WI38 (cell line): ENCODE results near the gene LARP1B.
"Not testable (repeated sequence)": the region's sequence is repeated elsewhere in the genome, so short reads cannot be mapped to it uniquely, and the experiment has no call there.

Experiments used
- H3K4me3 ChIP-seq: 2 replicates; pipeline ENCODE4 v1.5.1; 2011; ENCODE audit warnings: low read depth, mild to moderate bottlenecking, control low read depth, low read length
- TF ChIP-seq, protein P1 (sequence below): IDR thresholded peaks from 2 replicates; pipeline ENCODE4 v1.5.1; 2012; ENCODE audit warnings: low read depth, mild to moderate bottlenecking, control low read depth, low read length

Gene LARP1B

DNA sequence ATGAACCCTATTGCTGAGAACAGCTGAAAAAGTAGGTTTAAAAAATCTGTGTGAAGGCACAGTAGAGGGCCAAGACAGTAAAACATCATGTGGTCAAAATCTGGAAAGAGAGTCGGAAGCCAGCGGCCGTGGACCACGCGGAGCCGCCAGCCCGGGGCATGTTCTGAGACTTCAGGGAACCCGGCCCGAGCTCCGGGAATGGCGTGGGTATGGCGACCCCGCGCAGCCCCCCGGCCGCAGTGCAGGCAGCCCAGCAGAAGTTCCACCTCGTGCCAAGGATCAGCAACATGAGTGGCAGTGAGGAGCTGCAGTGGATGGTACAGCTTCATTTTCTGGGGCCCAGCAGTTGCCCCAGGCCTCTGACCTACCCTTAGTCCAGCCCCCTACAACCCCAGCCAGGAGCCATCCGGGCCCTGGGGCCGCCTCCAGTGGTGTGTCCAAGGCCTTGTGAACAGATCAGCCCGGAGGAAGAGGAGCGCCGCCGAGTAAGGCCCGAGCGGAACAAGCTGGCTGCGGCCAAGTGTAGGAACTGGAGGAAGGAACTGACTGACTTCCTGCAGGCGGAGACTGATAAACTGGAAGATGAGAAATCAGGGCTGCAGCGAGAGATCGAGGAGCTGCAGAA is 94.2 kb downstream of the LARP1B start:
- H3K4me3 ChIP-seq = no peak overlapping the region
- TF ChIP-seq, protein P1, sequence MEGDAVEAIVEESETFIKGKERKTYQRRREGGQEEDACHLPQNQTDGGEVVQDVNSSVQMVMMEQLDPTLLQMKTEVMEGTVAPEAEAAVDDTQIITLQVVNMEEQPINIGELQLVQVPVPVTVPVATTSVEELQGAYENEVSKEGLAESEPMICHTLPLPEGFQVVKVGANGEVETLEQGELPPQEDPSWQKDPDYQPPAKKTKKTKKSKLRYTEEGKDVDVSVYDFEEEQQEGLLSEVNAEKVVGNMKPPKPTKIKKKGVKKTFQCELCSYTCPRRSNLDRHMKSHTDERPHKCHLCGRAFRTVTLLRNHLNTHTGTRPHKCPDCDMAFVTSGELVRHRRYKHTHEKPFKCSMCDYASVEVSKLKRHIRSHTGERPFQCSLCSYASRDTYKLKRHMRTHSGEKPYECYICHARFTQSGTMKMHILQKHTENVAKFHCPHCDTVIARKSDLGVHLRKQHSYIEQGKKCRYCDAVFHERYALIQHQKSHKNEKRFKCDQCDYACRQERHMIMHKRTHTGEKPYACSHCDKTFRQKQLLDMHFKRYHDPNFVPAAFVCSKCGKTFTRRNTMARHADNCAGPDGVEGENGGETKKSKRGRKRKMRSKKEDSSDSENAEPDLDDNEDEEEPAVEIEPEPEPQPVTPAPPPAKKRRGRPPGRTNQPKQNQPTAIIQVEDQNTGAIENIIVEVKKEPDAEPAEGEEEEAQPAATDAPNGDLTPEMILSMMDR = no peak

DNA sequence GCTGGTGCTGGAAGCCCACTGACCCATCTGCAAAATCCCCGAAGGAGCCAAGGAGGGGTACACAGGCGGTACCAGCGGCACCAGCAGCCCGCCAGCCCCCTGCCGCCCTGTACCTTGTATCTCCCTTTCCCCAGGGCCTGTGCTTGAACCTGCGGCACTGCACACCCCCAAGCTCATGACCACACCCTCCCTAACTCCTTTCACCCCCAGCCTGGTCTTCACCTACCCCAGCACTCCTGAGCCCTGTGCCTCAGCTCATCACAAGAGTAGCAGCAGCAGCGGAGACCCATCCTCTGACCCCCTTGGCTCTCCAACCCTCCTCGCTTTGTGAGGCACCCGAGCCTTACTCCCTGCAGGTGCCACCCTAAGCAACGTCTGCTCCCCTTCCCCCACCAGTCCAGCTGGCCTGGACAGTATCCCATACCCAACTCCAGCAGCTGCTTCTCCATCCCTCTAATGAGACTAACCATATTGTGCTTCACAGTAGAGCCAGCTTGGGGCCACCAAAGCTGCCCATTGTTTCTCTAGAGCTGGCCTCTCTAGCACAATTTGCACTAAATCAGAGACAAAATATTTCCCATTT is 94.9 kb downstream of the LARP1B start:
- TF ChIP-seq, protein P1 = no peak

DNA sequence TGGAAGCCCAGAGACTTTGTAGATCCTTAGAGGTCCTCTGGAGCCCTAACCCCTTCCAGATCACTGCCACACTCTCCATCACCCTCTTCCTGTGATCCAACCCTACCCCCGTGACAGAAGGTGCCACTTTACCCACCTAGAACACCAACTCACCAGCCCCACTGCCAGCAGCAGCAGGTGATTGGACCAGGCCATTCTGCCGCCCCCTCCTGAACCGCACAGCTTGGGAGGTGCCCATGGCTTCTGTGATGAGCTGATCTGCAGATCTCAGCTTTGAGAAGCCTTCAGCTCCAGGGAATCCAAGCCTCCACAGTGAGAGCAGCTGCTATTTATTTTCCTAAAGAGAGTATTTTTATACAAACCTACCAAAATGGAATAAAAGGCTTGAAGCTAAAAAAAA is 95.4 kb downstream of the LARP1B start:
- not testable (repeated sequence) for H3K4me3 ChIP-seq

More for the DNA sequence above, 94.9 kb downstream of the LARP1B start:
- H3K4me3 ChIP-seq = no peak overlapping the region

DNA sequence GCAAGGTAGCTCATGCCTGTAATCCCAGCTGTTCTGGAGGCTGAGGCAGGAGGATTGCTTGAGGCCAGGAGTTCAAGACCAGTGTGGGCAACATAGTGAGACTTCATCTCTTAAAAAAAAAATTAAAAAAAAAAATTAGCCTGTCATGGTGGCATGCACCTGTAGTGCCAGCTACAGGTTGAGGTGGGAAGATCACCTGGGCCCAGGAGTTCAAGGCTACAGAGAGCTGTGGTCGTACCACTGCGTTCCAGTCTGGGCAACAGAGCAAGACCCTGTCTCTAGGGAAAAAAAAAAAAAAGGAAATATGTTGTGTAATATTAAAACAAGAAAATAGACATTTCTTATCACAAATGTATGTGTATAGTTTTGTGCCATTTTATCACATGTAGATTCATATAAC is 97.8 kb downstream of the LARP1B start:
- H3K4me3 ChIP-seq = no peak overlapping the region
- TF ChIP-seq, protein P1 = no peak

DNA sequence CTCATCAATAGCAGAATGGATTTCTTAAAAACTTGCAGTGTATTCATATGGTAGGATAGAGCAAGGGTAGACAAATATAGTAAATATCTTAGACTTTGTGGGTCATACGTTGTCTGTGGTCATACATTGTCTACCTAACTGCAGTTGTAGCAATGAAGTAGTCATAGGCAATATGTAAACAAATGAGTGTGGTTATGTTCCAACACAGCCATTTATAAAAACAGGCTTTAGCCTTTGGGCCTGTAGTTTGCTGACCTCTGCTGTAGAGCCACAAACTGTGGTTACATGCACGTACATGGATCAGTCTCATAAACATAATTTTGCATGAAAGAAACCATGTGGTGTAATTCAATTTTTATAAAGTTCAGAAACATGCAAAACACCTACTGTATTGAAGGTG is 98.9 kb downstream of the LARP1B start:
- no peak overlapping the region for H3K4me3 ChIP-seq
- TF ChIP-seq, protein P1 = no peak

DNA sequence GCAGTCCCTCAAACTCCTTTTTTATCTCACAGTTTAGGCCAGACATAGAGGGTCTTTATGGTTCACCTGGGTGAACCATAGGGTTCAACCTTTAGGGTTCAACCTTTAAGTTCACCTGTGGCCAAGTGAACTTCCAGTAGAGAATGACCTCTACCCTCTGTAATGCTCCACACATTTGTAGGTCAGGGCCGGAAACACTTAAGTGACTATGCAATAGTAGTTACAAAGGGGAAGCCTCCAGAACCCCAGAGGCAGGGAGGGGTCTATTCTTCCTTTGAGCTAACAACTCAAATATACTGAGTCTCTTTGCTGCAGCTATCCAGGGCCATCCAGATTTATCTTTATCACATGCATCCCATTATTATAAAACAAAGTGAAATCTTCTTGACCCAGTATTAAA is 100.0 kb downstream of the LARP1B start:
- TF ChIP-seq, protein P1 = no peak
- H3K4me3 ChIP-seq = no peak overlapping the region

DNA sequence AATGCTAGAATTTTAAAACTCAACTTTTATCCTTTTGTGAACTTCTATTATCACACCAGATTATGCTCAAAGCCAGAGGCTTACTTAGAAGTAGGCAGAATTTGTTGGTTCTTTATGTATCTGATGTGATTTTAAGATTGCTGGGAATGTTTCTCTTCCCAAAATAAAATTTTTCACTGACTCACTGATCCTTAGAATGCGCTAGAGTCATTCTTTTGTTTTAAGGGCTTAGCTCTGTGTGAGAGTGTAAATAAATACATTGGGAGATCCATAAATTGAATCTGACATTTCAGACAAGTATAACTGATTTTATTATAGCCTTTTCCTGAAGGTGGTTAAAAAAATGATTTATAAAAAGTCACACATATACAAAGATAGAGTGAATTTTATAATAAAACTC is 101.3 kb downstream of the LARP1B start:
- H3K4me3 ChIP-seq = no peak overlapping the region
- TF ChIP-seq, protein P1 = no peak
